ENCODE results near the gene CIDEA. TPM values are rescaled to one million over a fixed set of nuclear protein-coding genes. Genes with fewer than 3 reads are reported as not detected.

Gene CIDEA
- total RNA-seq, 1 donor from 2014 or later = not detected

GRCh38 chr18:12257996-12258718 lies 4.0 kb downstream of the CIDEA start:
- TF ChIP-seq, protein P1, sequence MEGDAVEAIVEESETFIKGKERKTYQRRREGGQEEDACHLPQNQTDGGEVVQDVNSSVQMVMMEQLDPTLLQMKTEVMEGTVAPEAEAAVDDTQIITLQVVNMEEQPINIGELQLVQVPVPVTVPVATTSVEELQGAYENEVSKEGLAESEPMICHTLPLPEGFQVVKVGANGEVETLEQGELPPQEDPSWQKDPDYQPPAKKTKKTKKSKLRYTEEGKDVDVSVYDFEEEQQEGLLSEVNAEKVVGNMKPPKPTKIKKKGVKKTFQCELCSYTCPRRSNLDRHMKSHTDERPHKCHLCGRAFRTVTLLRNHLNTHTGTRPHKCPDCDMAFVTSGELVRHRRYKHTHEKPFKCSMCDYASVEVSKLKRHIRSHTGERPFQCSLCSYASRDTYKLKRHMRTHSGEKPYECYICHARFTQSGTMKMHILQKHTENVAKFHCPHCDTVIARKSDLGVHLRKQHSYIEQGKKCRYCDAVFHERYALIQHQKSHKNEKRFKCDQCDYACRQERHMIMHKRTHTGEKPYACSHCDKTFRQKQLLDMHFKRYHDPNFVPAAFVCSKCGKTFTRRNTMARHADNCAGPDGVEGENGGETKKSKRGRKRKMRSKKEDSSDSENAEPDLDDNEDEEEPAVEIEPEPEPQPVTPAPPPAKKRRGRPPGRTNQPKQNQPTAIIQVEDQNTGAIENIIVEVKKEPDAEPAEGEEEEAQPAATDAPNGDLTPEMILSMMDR (IDR thresholded peaks at IDR 0.05) = no peak
- DNase-seq = no peak
- H3K27ac ChIP-seq = no peak overlapping the region
- H3K4me1 ChIP-seq = peaks cover 15% of the 10 kb centered on the region
- H3K27me3 ChIP-seq (ENCODE audit: low read depth) = peaks cover 32% of the 10 kb centered on the region
- H3K36me3 ChIP-seq = no peaks in the 10 kb centered on the region
- no peak overlapping the region for H3K4me3 ChIP-seq
- intact Hi-C loops (cut with DNase I) = no loop called here
- ATAC-seq = no peak
- no peaks in the 10 kb centered on the region for H3K9me3 ChIP-seq

GRCh38 chr18:12258719-12259705 lies 4.9 kb downstream of the CIDEA start:
- H3K4me3 ChIP-seq = no peak overlapping the region
- DNase-seq (no peak), ATAC-seq (no peak)
- no peaks in the 10 kb centered on the region for H3K9me3 ChIP-seq
- peaks cover 23% of the 10 kb centered on the region for H3K27me3 ChIP-seq (ENCODE audit: low read depth)
- no peaks in the 10 kb centered on the region for H3K36me3 ChIP-seq
- no peak overlapping the region for H3K27ac ChIP-seq
- intact Hi-C loops (cut with DNase I) = no loop called here
- TF ChIP-seq, protein P1 (IDR thresholded peaks at IDR 0.05) = no peak
- H3K4me1 ChIP-seq = peaks cover 7% of the 10 kb centered on the region

GRCh38 chr18:12262748-12263147 lies 8.6 kb downstream of the CIDEA start:
- no peak overlapping the region for H3K27ac ChIP-seq
- ATAC-seq (no peak), DNase-seq (no peak)
- no peaks in the 10 kb centered on the region for H3K9me3 ChIP-seq
- H3K4me3 ChIP-seq = no peak overlapping the region
- intact Hi-C loops (cut with DNase I) = no loop called here
- no peaks in the 10 kb centered on the region for H3K4me1 ChIP-seq
- TF ChIP-seq, protein P1 (IDR thresholded peaks at IDR 0.05) = no peak
- H3K36me3 ChIP-seq = no peaks in the 10 kb centered on the region
- H3K27me3 ChIP-seq (ENCODE audit: low read depth) = peaks cover 5% of the 10 kb centered on the region

GRCh38 chr18:12264864-12265263 lies 10.7 kb downstream of the CIDEA start:
- no peaks in the 10 kb centered on the region for H3K4me1 ChIP-seq
- H3K27ac ChIP-seq = no peak overlapping the region
- no peaks in the 10 kb centered on the region for H3K27me3 ChIP-seq (ENCODE audit: low read depth)
- H3K36me3 ChIP-seq = no peaks in the 10 kb centered on the region
- intact Hi-C loops (cut with DNase I) = no loop called here
- ATAC-seq = no peak
- no peaks in the 10 kb centered on the region for H3K9me3 ChIP-seq
- DNase-seq = no peak
- TF ChIP-seq, protein P1 (IDR thresholded peaks at IDR 0.05) = no peak
- H3K4me3 ChIP-seq = no peak overlapping the region

GRCh38 chr18:12271376-12272235 lies 17.4 kb downstream of the CIDEA start:
- TF ChIP-seq, protein P1 (IDR thresholded peaks at IDR 0.05) = peak; percentile 63
- H3K4me3 ChIP-seq = peak overlapping the region; percentile 56
- DNase-seq = peak; percentile 74

More at GRCh38 chr18:12271376-12272235, 17.4 kb downstream of the CIDEA start:
- H3K9me3 ChIP-seq = no peaks in the 10 kb centered on the region
- H3K27me3 ChIP-seq (ENCODE audit: low read depth) = no peaks in the 10 kb centered on the region
- no peaks in the 10 kb centered on the region for H3K36me3 ChIP-seq
- ATAC-seq = peak; percentile 89 to 95
- H3K27ac ChIP-seq = peak overlapping the region; percentile 75
- intact Hi-C loops (cut with DNase I) = no loop called here
- H3K4me1 ChIP-seq = no peaks in the 10 kb centered on the region

Measured in lower lobe of right lung (tissue), 2 donors.